Neural crest cell (in vitro differentiated cells): ENCODE data around the gene CMSS1. TPM values are rescaled to one million over a fixed set of nuclear protein-coding genes. Genes with fewer than 3 reads are reported as not detected.

ENCODE experiments used
- DNase-seq: peaks from one replicate; pipeline ENCODE4 v3.0.0; 2021; ENCODE audit warnings: low read depth, mixed read lengths, low spot score
- H3K27ac Mint-ChIP-seq: one replicate; pipeline ENCODE4 v1.8.0; 2021; ENCODE audit warnings: mild to moderate bottlenecking, mixed read lengths; ENCODE audit not compliant: unreplicated experiment
- H3K27me3 Mint-ChIP-seq: 2 replicates; pipeline ENCODE4 v1.8.0; 2021; ENCODE audit warnings: low read depth, mild to moderate bottlenecking, mixed read lengths
- H3K36me3 Mint-ChIP-seq: 2 replicates; pipeline ENCODE4 v1.8.0; 2021; ENCODE audit warnings: low read depth, mild to moderate bottlenecking, mixed read lengths
- H3K4me1 Mint-ChIP-seq: 2 replicates; pipeline ENCODE4 v1.8.0; 2021; ENCODE audit warnings: mixed read lengths
- H3K4me3 Mint-ChIP-seq: one replicate; pipeline ENCODE4 v1.8.0; 2021; ENCODE audit warnings: mild to moderate bottlenecking, mixed read lengths
- H3K9me3 Mint-ChIP-seq: 2 replicates; pipeline ENCODE4 v1.8.0; 2021; ENCODE audit warnings: mixed read lengths
- total RNA-seq: library from RNA; stranded (reverse); gene quantifications from 2 replicates; pipeline ENCODE4 v1.2.1, GENCODE V29; 2021
- TF ChIP-seq, protein P1 (sequence below): fragments of 200-600 bp; sonication (generic); conservative IDR thresholded peaks from 2 replicates; pipeline ENCODE4 v1.5.0; 2021; ENCODE audit warnings: antibody characterized with exemption, mild to moderate bottlenecking

The CMSS1 gene
- total RNA-seq, 1 donor from 2014 or later, result 60.9 TPM

- Mint-ChIP-seq H3K9me3 (peaks cover 11% of the 10 kb centered on the region), H3K36me3 (peaks cover 31% of the 10 kb centered on the region), H3K27ac (no peak overlapping the region), H3K27me3 (no peaks in the 10 kb centered on the region), H3K4me3 (no peak overlapping the region), H3K4me1 (no peaks in the 10 kb centered on the region)
- no peak for DNase-seq
- TF ChIP-seq, protein P1, sequence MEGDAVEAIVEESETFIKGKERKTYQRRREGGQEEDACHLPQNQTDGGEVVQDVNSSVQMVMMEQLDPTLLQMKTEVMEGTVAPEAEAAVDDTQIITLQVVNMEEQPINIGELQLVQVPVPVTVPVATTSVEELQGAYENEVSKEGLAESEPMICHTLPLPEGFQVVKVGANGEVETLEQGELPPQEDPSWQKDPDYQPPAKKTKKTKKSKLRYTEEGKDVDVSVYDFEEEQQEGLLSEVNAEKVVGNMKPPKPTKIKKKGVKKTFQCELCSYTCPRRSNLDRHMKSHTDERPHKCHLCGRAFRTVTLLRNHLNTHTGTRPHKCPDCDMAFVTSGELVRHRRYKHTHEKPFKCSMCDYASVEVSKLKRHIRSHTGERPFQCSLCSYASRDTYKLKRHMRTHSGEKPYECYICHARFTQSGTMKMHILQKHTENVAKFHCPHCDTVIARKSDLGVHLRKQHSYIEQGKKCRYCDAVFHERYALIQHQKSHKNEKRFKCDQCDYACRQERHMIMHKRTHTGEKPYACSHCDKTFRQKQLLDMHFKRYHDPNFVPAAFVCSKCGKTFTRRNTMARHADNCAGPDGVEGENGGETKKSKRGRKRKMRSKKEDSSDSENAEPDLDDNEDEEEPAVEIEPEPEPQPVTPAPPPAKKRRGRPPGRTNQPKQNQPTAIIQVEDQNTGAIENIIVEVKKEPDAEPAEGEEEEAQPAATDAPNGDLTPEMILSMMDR, result no peak
Observed at GRCh38 chr3:100159331-100160153, 341.9 kb downstream of the CMSS1 start.

DNA sequence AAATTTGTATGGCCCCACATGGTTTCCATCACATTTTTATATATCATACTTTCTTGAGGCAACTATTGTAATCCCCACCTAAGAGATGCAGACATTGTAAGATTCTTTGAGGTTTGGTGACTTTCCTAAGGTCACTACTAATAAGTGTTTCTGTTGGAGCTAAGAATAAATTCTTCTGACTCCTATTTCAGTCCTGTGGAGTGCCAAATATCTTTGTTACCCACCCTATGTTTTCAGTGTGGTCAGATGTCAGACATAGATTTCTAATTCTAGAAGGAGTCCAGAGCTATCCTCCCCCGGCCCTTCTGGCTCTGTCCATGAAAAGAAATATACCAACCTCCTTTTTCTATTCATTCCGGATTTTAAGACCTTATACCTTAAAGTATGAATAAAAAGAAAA, 342.9 kb downstream of the CMSS1 start:
- H3K27ac Mint-ChIP-seq, result no peak overlapping the region
- no peak for DNase-seq
- TF ChIP-seq, protein P1, result no peak

DNA sequence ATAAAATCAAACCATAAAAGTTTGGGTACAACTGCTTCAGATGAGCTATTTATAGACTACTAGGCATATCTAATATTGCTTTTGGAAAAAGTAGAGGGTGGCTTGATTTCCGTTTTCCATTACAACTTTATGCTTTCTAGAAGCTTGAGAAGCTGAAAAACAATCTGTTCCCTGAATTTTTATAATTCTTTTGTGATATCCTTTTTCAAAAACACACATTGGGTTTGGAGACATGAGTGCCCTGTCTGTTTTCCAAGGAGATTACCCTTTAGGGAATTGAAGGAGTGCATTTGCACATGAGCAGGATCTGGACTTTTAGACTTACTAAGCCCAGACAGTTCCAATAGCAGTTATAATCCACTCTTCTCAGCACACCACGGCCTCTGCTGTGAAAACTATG, 346.1 kb downstream of the CMSS1 start:
- H3K27ac Mint-ChIP-seq, result no peak overlapping the region
- H3K27me3 Mint-ChIP-seq, result no peaks in the 10 kb centered on the region
- H3K4me3 Mint-ChIP-seq, result no peak overlapping the region
- H3K36me3 Mint-ChIP-seq, result peaks cover 8% of the 10 kb centered on the region
- TF ChIP-seq, protein P1, result no peak
- DNase-seq, result no peak
- H3K9me3 Mint-ChIP-seq, result no peaks in the 10 kb centered on the region
- no peaks in the 10 kb centered on the region for H3K4me1 Mint-ChIP-seq

More for the DNA sequence above, 342.9 kb downstream of the CMSS1 start:
- no peaks in the 10 kb centered on the region for H3K4me1 Mint-ChIP-seq
- H3K4me3 Mint-ChIP-seq, result no peak overlapping the region
- H3K27me3 Mint-ChIP-seq, result no peaks in the 10 kb centered on the region
- peaks cover 24% of the 10 kb centered on the region for H3K36me3 Mint-ChIP-seq
- H3K9me3 Mint-ChIP-seq, result peaks cover 4% of the 10 kb centered on the region

- DNase-seq, result no peak
- Mint-ChIP-seq H3K4me3 (no peak overlapping the region), H3K9me3 (no peaks in the 10 kb centered on the region), H3K4me1 (no peaks in the 10 kb centered on the region), H3K36me3 (peaks cover 9% of the 10 kb centered on the region), H3K27me3 (no peaks in the 10 kb centered on the region), H3K27ac (no peak overlapping the region)
- TF ChIP-seq, protein P1, result no peak
Observed at GRCh38 chr3:100164743-100165142, 347.1 kb downstream of the CMSS1 start.

DNA sequence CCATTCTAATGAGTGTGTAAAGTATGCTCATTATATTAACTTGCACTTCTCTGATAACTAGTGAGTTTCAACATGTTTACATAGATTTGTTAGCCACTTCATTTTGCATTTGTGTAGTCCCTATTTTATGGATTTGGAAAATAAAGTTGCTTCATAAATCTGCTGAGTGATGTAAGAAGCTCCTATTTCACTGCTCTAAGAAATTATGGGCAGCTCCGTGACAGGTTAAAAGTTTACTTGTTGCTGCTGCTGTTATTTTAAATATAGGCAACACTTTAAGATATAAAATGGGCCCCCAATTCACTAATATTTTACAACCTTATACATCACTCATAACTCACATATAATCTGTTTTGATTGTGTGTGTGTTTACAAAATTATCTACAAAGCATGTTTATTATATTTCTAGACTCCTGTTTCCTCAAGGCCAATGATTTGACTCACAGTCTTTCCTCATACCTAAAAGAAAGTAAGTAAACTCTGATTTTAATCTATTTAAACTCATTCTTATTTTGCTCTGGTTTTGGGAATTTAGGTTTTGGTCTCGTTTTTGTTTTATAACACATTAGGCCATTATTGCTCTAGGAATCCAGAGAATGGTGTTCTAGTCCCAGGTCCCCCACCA, 348.4 kb downstream of the CMSS1 start:
- Mint-ChIP-seq H3K27ac (no peak overlapping the region), H3K27me3 (no peaks in the 10 kb centered on the region), H3K36me3 (peaks cover 9% of the 10 kb centered on the region), H3K9me3 (no peaks in the 10 kb centered on the region), H3K4me3 (no peak overlapping the region), H3K4me1 (no peaks in the 10 kb centered on the region)
- TF ChIP-seq, protein P1, result no peak
- no peak for DNase-seq
